SJSA1 (cell line): ENCODE data around the gene NR1D1. TPM values are rescaled to one million over a fixed set of nuclear protein-coding genes. Genes with fewer than 3 reads are reported as not detected.

ENCODE experiments used
- DNase-seq, 2 experiments: peaks; one replicate each; pipeline ENCODE4 v3.0.0-alpha.2; 2015 to 2020; ENCODE audit warnings: low spot score in 2 of 2, low read depth in 1 of 2
- H3K27ac ChIP-seq: fragments of 250-450 bp; sonication (Bioruptor Pico); 2 replicates; pipeline ENCODE4 v1.5.1; 2020; ENCODE audit warnings: mild to moderate bottlenecking, moderate library complexity
- H3K27me3 ChIP-seq: fragments of 250-450 bp; sonication (Bioruptor Pico); replicated peaks from 2 replicates; pipeline ENCODE4 v1.5.1; 2020; ENCODE audit warnings: mild to moderate bottlenecking, moderate library complexity
- H3K36me3 ChIP-seq: fragments of 250-450 bp; sonication (Bioruptor Pico); 2 replicates; pipeline ENCODE4 v1.5.1; 2020; ENCODE audit warnings: mild to moderate bottlenecking
- H3K4me1 ChIP-seq: fragments of 250-450 bp; sonication (Bioruptor Pico); replicated peaks from 2 replicates; pipeline ENCODE4 v1.6.1; 2021; ENCODE audit warnings: mild to moderate bottlenecking
- H3K4me3 ChIP-seq: fragments of 250-450 bp; sonication (Bioruptor Pico); 2 replicates; pipeline ENCODE4 v1.5.1; 2020; ENCODE audit warnings: mild to moderate bottlenecking
- H3K9me3 ChIP-seq: fragments of 250-450 bp; sonication (Bioruptor Pico); replicated peaks from 2 replicates; pipeline ENCODE4 v1.5.1; 2020; ENCODE audit warnings: mild to moderate bottlenecking
- total RNA-seq: library from RNA; depleted of rRNA; stranded (reverse); fragments of >200 nt; shearing (Covaris generic); gene quantifications from 2 replicates; pipeline ENCODE4 v1.2.3, GENCODE V29; 2014

Gene NR1D1
- total RNA-seq, 1 experiment from 2014 or later = 1.8 TPM

DNA sequence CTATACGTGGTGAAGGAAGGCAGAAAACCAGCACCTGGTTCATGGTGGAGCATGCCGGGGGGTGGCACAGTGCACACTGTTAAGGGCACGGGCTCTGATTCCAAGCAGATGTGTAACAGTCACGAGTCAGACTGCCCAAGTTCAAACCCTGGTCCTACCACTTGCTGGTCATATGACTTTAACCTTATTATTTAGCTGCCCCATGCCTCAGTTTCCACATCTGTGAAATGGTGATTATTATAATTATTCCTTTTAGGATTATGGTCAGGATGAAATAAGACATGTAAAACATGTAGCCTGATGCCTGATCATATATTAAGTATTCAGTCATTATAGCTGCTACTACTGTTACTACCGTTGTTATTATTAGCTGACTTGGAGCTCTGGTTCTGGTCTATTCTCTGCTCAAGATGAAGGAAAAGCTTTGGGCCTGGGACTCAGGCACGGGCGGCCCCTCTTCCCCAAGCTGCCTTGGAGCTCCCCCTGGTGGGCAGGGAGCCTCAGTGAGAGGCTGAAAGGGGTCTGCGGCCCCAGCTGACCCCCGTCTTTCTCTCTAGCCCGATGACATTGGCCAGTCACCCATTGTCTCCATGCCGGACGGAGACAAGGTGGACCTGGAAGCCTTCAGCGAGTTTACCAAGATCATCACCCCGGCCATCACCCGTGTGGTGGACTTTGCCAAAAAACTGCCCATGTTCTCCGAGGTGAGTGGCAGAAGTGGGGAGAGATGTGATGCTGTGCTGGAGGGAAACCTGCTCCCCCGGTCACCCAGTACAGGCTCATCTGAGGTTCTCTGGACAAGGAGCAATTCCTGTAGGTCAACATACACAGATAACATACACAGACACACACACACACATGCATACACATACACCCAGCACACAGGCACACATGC, 14.0 kb downstream of the NR1D1 start:
- no peak overlapping the region for H3K27ac ChIP-seq
- no peaks in the 10 kb centered on the region for H3K9me3 ChIP-seq
- H3K4me1 ChIP-seq = no peaks in the 10 kb centered on the region
- H3K4me3 ChIP-seq = no peak overlapping the region
- peak in 1 of 2 experiments; percentile 65 for DNase-seq
- no peaks in the 10 kb centered on the region for H3K27me3 ChIP-seq
- peaks cover 17% of the 10 kb centered on the region for H3K36me3 ChIP-seq

DNA sequence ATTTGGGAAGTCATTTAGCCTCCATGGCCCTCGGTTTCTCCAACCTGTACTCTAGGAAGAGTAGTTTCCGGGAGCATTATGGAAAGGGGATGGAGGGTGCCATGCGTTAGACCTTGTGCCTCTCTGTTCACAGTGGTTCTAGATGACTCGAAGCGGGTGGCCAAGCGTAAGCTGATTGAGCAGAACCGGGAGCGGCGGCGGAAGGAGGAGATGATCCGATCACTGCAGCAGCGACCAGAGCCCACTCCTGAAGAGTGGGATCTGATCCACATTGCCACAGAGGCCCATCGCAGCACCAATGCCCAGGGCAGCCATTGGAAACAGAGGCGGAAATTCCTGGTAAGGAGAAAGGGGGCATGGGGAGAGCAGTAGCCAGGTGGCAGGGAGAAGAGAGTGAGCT, 15.9 kb downstream of the NR1D1 start:
- peaks cover 17% of the 10 kb centered on the region for H3K36me3 ChIP-seq
- no peak for DNase-seq

DNA sequence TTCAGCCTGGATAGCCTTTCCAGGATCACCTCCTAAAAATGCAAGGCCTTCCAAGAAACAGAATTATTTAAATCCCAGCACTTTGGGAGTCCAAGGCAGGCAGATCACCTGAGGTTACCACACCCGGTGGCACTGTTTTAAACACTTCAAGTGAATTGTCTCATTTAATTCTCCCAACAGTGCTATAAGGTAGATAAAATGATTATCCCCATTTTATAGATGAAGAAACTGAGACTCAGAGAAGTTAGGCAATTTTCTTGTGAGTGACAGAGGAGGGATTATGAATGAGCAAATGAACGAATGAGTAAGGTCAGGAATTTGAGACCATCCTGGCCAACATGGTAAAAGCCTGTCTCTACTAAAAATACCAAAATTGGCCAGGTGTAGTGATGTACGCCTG, 20.8 kb downstream of the NR1D1 start:
- Histone ChIP-seq H3K27ac (no peak overlapping the region), H3K4me1 (peaks cover 11% of the 10 kb centered on the region), H3K36me3 (peaks cover 9% of the 10 kb centered on the region; the same call in 1 of the 2 replicates), H3K9me3 (no peaks in the 10 kb centered on the region), H3K27me3 (no peaks in the 10 kb centered on the region), H3K4me3 (no peak overlapping the region)
- no peak for DNase-seq

More for the DNA sequence above, 15.9 kb downstream of the NR1D1 start:
- H3K4me1 ChIP-seq = no peaks in the 10 kb centered on the region
- no peaks in the 10 kb centered on the region for H3K27me3 ChIP-seq
- H3K27ac ChIP-seq = no peak overlapping the region
- H3K4me3 ChIP-seq = no peak overlapping the region
- no peaks in the 10 kb centered on the region for H3K9me3 ChIP-seq

DNA sequence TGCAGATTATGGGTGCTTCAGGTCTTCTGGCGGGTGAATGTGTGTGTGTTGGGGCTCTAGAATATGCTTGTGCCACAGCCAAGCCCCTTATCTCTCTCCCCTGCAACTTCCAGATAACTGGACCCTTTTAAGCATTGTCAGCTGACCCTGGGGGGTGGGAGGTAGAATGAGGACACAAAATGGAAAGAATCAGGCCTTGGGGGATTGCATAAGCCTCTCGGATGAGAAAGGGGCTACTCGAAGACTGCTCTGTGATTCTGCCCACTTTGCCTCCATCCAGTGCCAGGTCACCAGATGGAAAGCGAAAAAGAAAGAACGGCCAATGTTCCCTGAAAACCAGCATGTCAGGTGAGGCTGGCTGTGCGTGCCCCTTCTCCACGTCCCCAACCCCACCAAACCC, 23.8 kb downstream of the NR1D1 start:
- no peak overlapping the region for H3K4me3 ChIP-seq
- no peak overlapping the region for H3K27ac ChIP-seq
- peaks cover 21% of the 10 kb centered on the region for H3K4me1 ChIP-seq
- no peak for DNase-seq
- no peaks in the 10 kb centered on the region for H3K9me3 ChIP-seq
- peaks cover 10% of the 10 kb centered on the region; the same call in 1 of the 2 replicates for H3K36me3 ChIP-seq
- H3K27me3 ChIP-seq = no peaks in the 10 kb centered on the region

GRCh38 chr17:40075942-40076498, 24.4 kb downstream of the NR1D1 start:
- peaks cover 26% of the 10 kb centered on the region for H3K4me1 ChIP-seq
- no peak overlapping the region for H3K4me3 ChIP-seq
- H3K27me3 ChIP-seq = no peaks in the 10 kb centered on the region
- H3K9me3 ChIP-seq = no peaks in the 10 kb centered on the region
- H3K27ac ChIP-seq = no peak overlapping the region
- peaks cover 10% of the 10 kb centered on the region; the same call in 1 of the 2 replicates for H3K36me3 ChIP-seq
- DNase-seq = no peak

- peaks cover 28% of the 10 kb centered on the region for H3K4me1 ChIP-seq
- DNase-seq = peak; percentile 67 to 73
- H3K27me3 ChIP-seq = no peaks in the 10 kb centered on the region
- H3K36me3 ChIP-seq = peaks cover 10% of the 10 kb centered on the region; the same call in 1 of the 2 replicates
- H3K4me3 ChIP-seq = no peak overlapping the region
- no peaks in the 10 kb centered on the region for H3K9me3 ChIP-seq
- H3K27ac ChIP-seq = no peak overlapping the region
These were observed 25.0 kb downstream of the NR1D1 start for GRCh38 chr17:40075201-40075941.

GRCh38 chr17:40074871-40075200, 25.6 kb downstream of the NR1D1 start:
- H3K4me1 ChIP-seq = peaks cover 33% of the 10 kb centered on the region

GRCh38 chr17:40074175-40074512, 26.2 kb downstream of the NR1D1 start:
- Histone ChIP-seq H3K36me3 (peaks cover 10% of the 10 kb centered on the region; the same call in 1 of the 2 replicates), H3K27me3 (no peaks in the 10 kb centered on the region), H3K27ac (no peak overlapping the region), H3K4me3 (no peak overlapping the region), H3K9me3 (no peaks in the 10 kb centered on the region), H3K4me1 (peaks cover 40% of the 10 kb centered on the region)
- no peak for DNase-seq

More at GRCh38 chr17:40074871-40075200, 25.6 kb downstream of the NR1D1 start:
- H3K36me3 ChIP-seq = peaks cover 10% of the 10 kb centered on the region; the same call in 1 of the 2 replicates
- H3K27ac ChIP-seq = no peak overlapping the region
- H3K9me3 ChIP-seq = no peaks in the 10 kb centered on the region
- DNase-seq = no peak
- H3K4me3 ChIP-seq = no peak overlapping the region
- H3K27me3 ChIP-seq = no peaks in the 10 kb centered on the region

DNA sequence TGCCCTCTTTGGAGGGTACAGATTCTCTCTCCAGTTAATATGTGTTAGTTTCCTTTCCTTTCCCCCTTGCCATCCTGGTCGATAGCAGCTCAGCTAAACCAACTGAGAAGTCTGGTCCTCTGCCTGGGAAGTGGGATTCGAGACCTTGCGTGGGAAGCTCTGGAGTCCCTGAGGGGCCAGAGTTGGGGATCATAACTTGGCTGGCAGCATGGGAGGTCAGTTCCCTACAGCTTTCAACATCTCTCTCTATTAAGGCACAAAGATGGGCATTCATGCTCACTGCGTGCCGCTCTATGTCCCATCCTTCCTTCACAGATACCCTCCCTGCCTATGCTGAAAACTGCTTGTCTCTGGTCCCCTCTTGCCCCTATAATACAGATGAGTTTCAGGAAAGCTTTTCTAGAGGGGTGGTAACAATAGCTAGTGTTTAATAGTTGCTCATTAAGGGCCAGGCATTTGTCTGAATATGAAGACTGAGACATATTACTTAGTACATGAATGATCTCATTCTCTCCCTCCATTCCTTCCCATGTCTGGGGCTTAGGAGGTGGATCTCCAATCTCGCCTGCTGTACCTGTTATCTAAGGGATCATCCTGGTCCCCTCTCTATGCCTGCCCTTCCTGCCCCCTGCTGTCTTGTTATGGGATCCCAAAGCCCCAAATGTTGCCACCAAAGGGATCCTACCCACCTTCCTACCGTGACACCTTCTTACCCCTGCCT, 26.8 kb downstream of the NR1D1 start:
- Histone ChIP-seq H3K4me1 (peaks cover 45% of the 10 kb centered on the region), H3K27ac (no peak overlapping the region)
- no peak for DNase-seq

GRCh38 chr17:40072735-40073346, 27.5 kb downstream of the NR1D1 start:
- Histone ChIP-seq H3K27me3 (no peaks in the 10 kb centered on the region), H3K9me3 (no peaks in the 10 kb centered on the region), H3K36me3 (peaks cover 10% of the 10 kb centered on the region; the same call in 1 of the 2 replicates), H3K4me3 (no peak overlapping the region), H3K4me1 (peaks cover 53% of the 10 kb centered on the region), H3K27ac (no peak overlapping the region)
- DNase-seq = no peak

More for the DNA sequence above, 26.8 kb downstream of the NR1D1 start:
- Histone ChIP-seq H3K27me3 (no peaks in the 10 kb centered on the region), H3K4me3 (no peak overlapping the region), H3K36me3 (peaks cover 10% of the 10 kb centered on the region; the same call in 1 of the 2 replicates), H3K9me3 (no peaks in the 10 kb centered on the region)

DNA sequence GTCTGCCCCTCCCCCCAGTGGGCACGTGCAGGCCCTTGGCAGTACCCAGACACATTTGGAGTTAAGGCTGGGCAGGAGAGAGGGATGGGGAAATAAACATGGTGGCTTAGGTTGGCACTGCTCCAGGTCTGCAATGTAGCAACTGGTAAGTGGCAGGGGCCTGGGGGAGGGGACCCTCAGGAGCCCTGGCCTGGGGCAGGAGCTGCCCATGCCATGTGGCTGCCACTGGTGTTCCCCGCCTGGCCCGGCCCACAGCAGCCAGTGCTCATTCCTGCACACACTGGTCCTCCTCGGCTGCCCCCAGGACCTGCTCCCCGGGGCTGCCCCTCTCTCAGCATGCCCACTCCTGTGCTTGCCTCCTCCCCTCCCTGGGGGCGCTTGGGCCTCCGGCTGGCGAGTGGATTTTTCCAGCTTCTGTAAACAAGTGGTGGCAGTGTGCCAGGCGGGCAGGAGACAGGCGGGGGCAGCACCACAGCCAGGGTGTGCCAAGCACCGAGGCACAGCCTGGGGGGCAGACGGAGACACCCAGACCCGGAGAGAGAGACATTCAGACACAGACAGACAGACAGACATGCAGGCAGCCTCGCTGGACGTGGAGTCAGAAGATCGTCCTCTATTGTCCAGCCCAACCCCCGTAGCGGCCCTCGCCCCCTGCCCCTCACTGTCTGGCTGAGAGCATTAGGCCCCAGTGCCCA, 28.2 kb downstream of the NR1D1 start:
- peaks cover 54% of the 10 kb centered on the region for H3K4me1 ChIP-seq
- H3K9me3 ChIP-seq = no peaks in the 10 kb centered on the region
- peaks cover 10% of the 10 kb centered on the region; the same call in 1 of the 2 replicates for H3K36me3 ChIP-seq
- H3K4me3 ChIP-seq = no peak overlapping the region
- H3K27me3 ChIP-seq = no peaks in the 10 kb centered on the region
- DNase-seq = peak; percentile 42 to 64
- no peak overlapping the region for H3K27ac ChIP-seq

- Histone ChIP-seq H3K27ac (no peak overlapping the region), H3K4me1 (peaks cover 54% of the 10 kb centered on the region), H3K4me3 (no peak overlapping the region), H3K27me3 (no peaks in the 10 kb centered on the region), H3K36me3 (peaks cover 10% of the 10 kb centered on the region; the same call in 1 of the 2 replicates), H3K9me3 (no peaks in the 10 kb centered on the region)
- DNase-seq = peak in 1 of 2 experiments; percentile 44
These were observed 28.9 kb downstream of the NR1D1 start for GRCh38 chr17:40071313-40072039.
